B cell (primary cell): ENCODE results near the gene ZRANB1. TPM values are rescaled to one million over a fixed set of nuclear protein-coding genes. Genes with fewer than 3 reads are reported as not detected.

Source experiments
- ATAC-seq: fragments of 200-7000 bp; cut with Tn5 transposase; one replicate; pipeline ENCODE4 v1.10.0; 2021; ENCODE audit warnings: low read depth, mild to moderate bottlenecking, moderate number of reproducible peaks, moderate library complexity
- CTCF ChIA-PET: fragments of 350-600 bp; sonication (Branson Sonifier 250); formaldehyde crosslinking; loops from one replicate; lab custom pipeline; 2021; ENCODE audit warnings: antibody characterized with exemption, inconsistent platforms; lab: Charles Lee
- POLR2A ChIA-PET: fragments of 350-600 bp; sonication (Branson Sonifier 250); formaldehyde crosslinking; loops from one replicate; lab custom pipeline; 2021; ENCODE audit warnings: antibody characterized with exemption; lab: Charles Lee
- DNase-seq: peaks from one replicate; pipeline ENCODE4 v3.0.0; 2013
- H2AFZ ChIP-seq: 2 replicates; pipeline ENCODE4 v1.6.1; 2012; ENCODE audit warnings: mild to moderate bottlenecking, low read depth, low read length; ENCODE audit not compliant: insufficient read depth, poor library complexity, severe bottlenecking
- H3K27ac ChIP-seq, 2 donors: 1 replicate in 1 of 2; 2 replicates in 1 of 2; pipeline ENCODE4 v1.5.1; 2012 to 2013; ENCODE audit warnings: low read length in 2 of 2, mild to moderate bottlenecking in 2 of 2, moderate library complexity in 1 of 2
- H3K27me3 ChIP-seq, 4 experiments: fragments of 200-600 bp in 1 of 4; sonication (generic) in 1 of 4; replicated peaks in 1 of 4; 1 replicate in 2 of 4; 2 replicates in 2 of 4; pipeline versions ENCODE4 v1.6.1 to v1.7.0; 2013 to 2016; ENCODE audit warnings: low read length in 3 of 4, mild to moderate bottlenecking in 2 of 4, mixed read lengths in 1 of 4, moderate library complexity in 1 of 4; ENCODE audit not compliant: insufficient read depth in 4 of 4, control insufficient read depth in 3 of 4; ENCODE audit errors: control extremely low read depth in 1 of 4
- H3K36me3 ChIP-seq, 2 experiments: replicated peaks in 1 of 2; 1 replicate in 1 of 2; 2 replicates in 1 of 2; pipeline versions ENCODE4 v1.6.1 to v1.7.1; 2013; ENCODE audit warnings: low read length in 1 of 2; ENCODE audit not compliant: insufficient read depth in 2 of 2, control insufficient read depth in 1 of 2; ENCODE audit errors: control extremely low read depth in 1 of 2, extremely low read depth in 1 of 2
- H3K4me1 ChIP-seq, 2 donors: fragments of 200-600 bp in 1 of 2; sonication (generic) in 1 of 2; 1 replicate in 1 of 2; 2 replicates in 1 of 2; pipeline versions ENCODE4 v1.5.1 to v1.6.1; 2013 to 2017; ENCODE audit warnings: low read length in 2 of 2; ENCODE audit not compliant: control insufficient read depth in 2 of 2, insufficient read depth in 2 of 2
- H3K4me2 ChIP-seq: replicated peaks from 2 replicates; pipeline ENCODE3; 2012; ENCODE audit warnings: mild to moderate bottlenecking, low read depth, low read length; ENCODE audit not compliant: poor library complexity, severe bottlenecking
- H3K4me3 ChIP-seq, 5 experiments: fragments of 200-600 bp in 1 of 5; sonication (generic) in 1 of 5; 1 replicate in 3 of 5; 2 replicates in 2 of 5; pipeline versions ENCODE4 v1.5.1 to v1.7.0; 2011 to 2016; ENCODE audit warnings: low read length in 4 of 5, mild to moderate bottlenecking in 4 of 5, low read depth in 2 of 5, control low read depth in 1 of 5, moderate library complexity in 1 of 5; ENCODE audit not compliant: insufficient read depth in 1 of 5; ENCODE audit errors: control extremely low read depth in 1 of 5, extremely low read depth in 1 of 5
- H3K79me2 ChIP-seq: fragments of 200-600 bp; sonication (generic); one replicate; pipeline ENCODE4 v1.6.0; 2016; ENCODE audit warnings: low read length; ENCODE audit not compliant: control insufficient read depth, insufficient read depth
- H3K9ac ChIP-seq: fragments of 200-600 bp; sonication (generic); 2 replicates; pipeline ENCODE4 v1.6.1; 2017; ENCODE audit warnings: mild to moderate bottlenecking, low read length, moderate library complexity
- H3K9me3 ChIP-seq, 3 donors: one replicate each; pipeline versions ENCODE4 v1.6.1 to v1.7.1; 2013; ENCODE audit warnings: low read length in 2 of 3; ENCODE audit not compliant: control insufficient read depth in 2 of 3, insufficient read depth in 1 of 3; ENCODE audit errors: control extremely low read depth in 1 of 3
- H4K20me1 ChIP-seq: 2 replicates; pipeline ENCODE4 v1.6.0; 2012; ENCODE audit warnings: mild to moderate bottlenecking, low read length; ENCODE audit not compliant: insufficient read depth, control insufficient read depth, poor library complexity, severe bottlenecking
- H3K27ac Mint-ChIP-seq: one replicate; pipeline ENCODE4 v1.8.0; 2021; ENCODE audit warnings: mixed read lengths
- H3K27me3 Mint-ChIP-seq: one replicate; pipeline ENCODE4 v1.8.0; 2021; ENCODE audit warnings: mixed read lengths
- H3K4me1 Mint-ChIP-seq: one replicate; pipeline ENCODE4 v1.8.0; 2021; ENCODE audit warnings: mixed read lengths
- H3K4me3 Mint-ChIP-seq: one replicate; pipeline ENCODE4 v1.8.0; 2021; ENCODE audit warnings: mixed read lengths
- H3K9me3 Mint-ChIP-seq: one replicate; pipeline ENCODE4 v1.8.0; 2022; ENCODE audit warnings: mixed read lengths; ENCODE audit not compliant: insufficient read depth
- CTCF ChIP-seq: fragments of 200-600 bp; IDR thresholded peaks from one replicate; pipeline ENCODE4 v1.8.0; 2022; ENCODE audit warnings: antibody characterized with exemption, mild to moderate bottlenecking
- EZH2 ChIP-seq: IDR thresholded peaks from 2 replicates; pipeline ENCODE4 v1.6.1; 2012; ENCODE audit warnings: borderline replicate concordance, low read depth, mild to moderate bottlenecking, moderate library complexity, low read length; ENCODE audit not compliant: insufficient read depth, poor library complexity, severe bottlenecking
- WGBS: methylation state at CpG from one replicate; pipeline ENCODE4 v1.1.5; 2013; ENCODE audit warnings: missing lambda C conversion rate; ENCODE audit not compliant: insufficient coverage; 5-methylcytosine and 5-hydroxymethylcytosine counted together
- intact Hi-C: fragments of 100-400 bp; cut with micrococcal nuclease; formaldehyde crosslinking; loops from one replicate; pipeline ENCODE4 v1.10.0; 2022
- polyA plus RNA-seq: library from polyadenylated mRNA; depleted of rRNA; stranded (reverse); fragments of >200 nt; gene quantifications from 2 replicates; pipeline ENCODE4 v1.2.3, GENCODE V29; 2012
- total RNA-seq, 2 donors: library from RNA; stranded (reverse); fragments of 120-200 nt in 1 of 2; gene quantifications; 1 replicate in 1 of 2; 2 replicates in 1 of 2; pipeline versions ENCODE4 v1.2.3 to v1.2.4, GENCODE V29; 2013 to 2022

The ZRANB1 gene
- total and polyA plus RNA-seq, 2 donors (not counting 1 experiment from before 2014, with no cell fraction given): 6.5 to 28.0 TPM

GRCh38 chr10:124962421-124962820, 20.5 kb downstream of the ZRANB1 start:
- ChIA-PET CTCF (no interaction called here), POLR2A (interaction anchor here (0.6 kb wide), 1 partner anchor 1972 kb away, joined by 3 read pairs; no protein-coding TSS in a partner anchor)
- H3K36me3 ChIP-seq: peaks cover 0 to 13% of the 10 kb centered on the region in 2 experiments
- H3K4me3 Mint-ChIP-seq: no peak overlapping the region
- no peak overlapping the region for H3K9ac ChIP-seq
- peaks cover 3% of the 10 kb centered on the region in 2 donors for H3K4me1 ChIP-seq
- H3K27ac Mint-ChIP-seq: no peak overlapping the region
- H3K4me1 Mint-ChIP-seq: peaks cover 26% of the 10 kb centered on the region
- no peak overlapping the region for H3K27ac ChIP-seq
- no peaks in the 10 kb centered on the region for H3K9me3 ChIP-seq
- TF ChIP-seq EZH2 (no peak), CTCF (no peak)
- no peaks in the 10 kb centered on the region for H3K9me3 Mint-ChIP-seq
- peaks cover 34% of the 10 kb centered on the region for H3K79me2 ChIP-seq
- no peaks in the 10 kb centered on the region for H3K27me3 Mint-ChIP-seq
- no CpG with 5 or more reads among the region's 3 CpGs for WGBS
- H4K20me1 ChIP-seq: peaks cover 43% of the 10 kb centered on the region
- no peak overlapping the region for H2AFZ ChIP-seq
- H3K27me3 ChIP-seq: no peaks in the 10 kb centered on the region
- intact Hi-C loops: no loop called here
- no peak for DNase-seq
- no peak overlapping the region for H3K4me3 ChIP-seq
- no peak overlapping the region for H3K4me2 ChIP-seq
- ATAC-seq: no peak

- no peaks in the 10 kb centered on the region for H3K9me3 ChIP-seq
- DNase-seq: no peak
- ChIA-PET CTCF (no interaction called here), POLR2A (no interaction called here)
- H3K36me3 ChIP-seq: peaks cover 0 to 29% of the 10 kb centered on the region in 2 experiments
- intact Hi-C loops: no loop called here
- no peak overlapping the region for H3K27ac Mint-ChIP-seq
- peaks cover 11% of the 10 kb centered on the region for H3K4me1 Mint-ChIP-seq
- no peak overlapping the region for H3K27ac ChIP-seq
- no peak overlapping the region for H3K4me2 ChIP-seq
- ATAC-seq: no peak
- no peak for TF ChIP-seq CTCF
- no peak for TF ChIP-seq EZH2
- H3K9me3 Mint-ChIP-seq: no peaks in the 10 kb centered on the region
- H3K79me2 ChIP-seq: peaks cover 25% of the 10 kb centered on the region
- H3K4me3 Mint-ChIP-seq: no peak overlapping the region
- H3K4me3 ChIP-seq: no peak overlapping the region
- peaks cover 44% of the 10 kb centered on the region for H4K20me1 ChIP-seq
- no peak overlapping the region for H2AFZ ChIP-seq
- H3K27me3 Mint-ChIP-seq: no peaks in the 10 kb centered on the region
- no peaks in the 10 kb centered on the region for H3K27me3 ChIP-seq
- no peaks in the 10 kb centered on the region for H3K4me1 ChIP-seq
- no CpG with 5 or more reads among the region's 7 CpGs for WGBS
- no peak overlapping the region for H3K9ac ChIP-seq
Observed at GRCh38 chr10:124963866-124964720, 22.2 kb downstream of the ZRANB1 start.
